Activated CD8-positive, alpha-beta T cell treated with anti-CD3 and anti-CD28 coated beads, Interleukin-2, amount 10 ng/mL, durations not matched to agents 7 days and 5 days (primary cell): Measurements from ENCODE around the gene PHF23. TPM values are rescaled to one million over a fixed set of nuclear protein-coding genes. Genes with fewer than 3 reads are reported as not detected.

Experiments
- ATAC-seq: fragments of 150-1000 bp; cut with Tn5 transposase; one replicate; pipeline ENCODE4 v1.10.0; 2021; ENCODE audit warnings: moderate library complexity
- CTCF ChIA-PET: fragments of 350-600 bp; sonication (Branson Sonifier 250); formaldehyde crosslinking; loops from one replicate; lab custom pipeline; 2021; ENCODE audit warnings: antibody characterized with exemption; lab: Charles Lee
- POLR2A ChIA-PET: fragments of 350-600 bp; sonication (Branson Sonifier 250); formaldehyde crosslinking; loops from one replicate; lab custom pipeline; 2021; ENCODE audit warnings: antibody characterized with exemption; lab: Charles Lee
- DNase-seq: peaks from one replicate; pipeline ENCODE4 v3.0.0-alpha.2; 2020
- H3K27ac Mint-ChIP-seq: one replicate; pipeline ENCODE4 v1.8.0; 2021; ENCODE audit warnings: mild to moderate bottlenecking, mixed read lengths
- H3K27me3 Mint-ChIP-seq: one replicate; pipeline ENCODE4 v1.8.0; 2021; ENCODE audit warnings: low read depth, mixed read lengths
- H3K36me3 Mint-ChIP-seq: one replicate; pipeline ENCODE4 v1.8.0; 2021; ENCODE audit warnings: low read depth, mixed read lengths
- H3K4me1 Mint-ChIP-seq: one replicate; pipeline ENCODE4 v1.8.0; 2021; ENCODE audit warnings: low read depth, mixed read lengths
- H3K4me3 Mint-ChIP-seq: one replicate; pipeline ENCODE4 v1.8.0; 2021; ENCODE audit warnings: mild to moderate bottlenecking, mixed read lengths
- H3K9me3 Mint-ChIP-seq: one replicate; pipeline ENCODE4 v1.8.0; 2022; ENCODE audit warnings: mixed read lengths; ENCODE audit not compliant: insufficient read depth
- total RNA-seq, 2 experiments: library from RNA; stranded (reverse); gene quantifications; one replicate each; pipeline ENCODE4 v1.2.3, GENCODE V29; 2021

The PHF23 gene
- total RNA-seq, 2 experiments from 2014 or later, result 53.6 to 57.9 TPM

DNA sequence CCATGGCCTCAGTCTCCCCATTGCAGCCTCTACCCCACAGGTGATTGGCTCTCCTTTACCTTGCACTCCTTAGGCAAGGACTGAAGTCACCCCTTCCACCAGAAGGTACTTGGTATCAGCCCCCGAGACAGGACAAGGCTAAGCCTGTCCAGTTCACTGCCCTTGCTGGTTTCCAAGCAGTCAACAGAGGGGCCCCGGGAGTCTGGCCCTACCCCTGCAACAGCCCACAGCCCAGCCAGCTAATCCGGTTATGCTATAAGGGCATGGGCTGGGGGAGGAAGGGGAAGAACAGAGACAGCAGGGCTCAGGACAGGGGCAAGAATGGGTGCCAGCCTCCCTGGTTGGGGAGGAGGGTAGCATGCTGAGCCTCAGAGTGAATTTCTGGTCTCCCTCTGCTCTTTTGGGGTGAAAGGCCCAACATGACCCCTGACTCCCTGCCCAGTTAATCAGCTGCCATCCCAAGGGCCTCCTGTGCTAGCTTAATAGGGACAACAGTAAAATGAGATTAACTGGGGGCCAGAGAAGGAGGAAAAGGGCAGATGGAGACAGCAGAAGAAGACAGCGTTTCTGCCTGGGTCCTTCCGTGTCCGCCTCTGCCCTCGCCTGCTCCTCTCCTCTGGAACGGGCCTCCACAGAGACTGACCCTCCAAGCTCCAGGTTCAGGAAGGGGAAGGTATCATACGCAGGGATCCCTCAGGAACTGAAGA is 30.4 kb downstream of the PHF23 start:
- Mint-ChIP-seq H3K9me3 (no peaks in the 10 kb centered on the region), H3K27ac (no peak overlapping the region), H3K4me1 (peaks cover 38% of the 10 kb centered on the region), H3K4me3 (no peak overlapping the region), H3K36me3 (no peaks in the 10 kb centered on the region), H3K27me3 (peaks cover 10% of the 10 kb centered on the region)
- ChIA-PET CTCF (no interaction called here), POLR2A (no interaction called here)
- ATAC-seq (no peak), DNase-seq (no peak)

DNA sequence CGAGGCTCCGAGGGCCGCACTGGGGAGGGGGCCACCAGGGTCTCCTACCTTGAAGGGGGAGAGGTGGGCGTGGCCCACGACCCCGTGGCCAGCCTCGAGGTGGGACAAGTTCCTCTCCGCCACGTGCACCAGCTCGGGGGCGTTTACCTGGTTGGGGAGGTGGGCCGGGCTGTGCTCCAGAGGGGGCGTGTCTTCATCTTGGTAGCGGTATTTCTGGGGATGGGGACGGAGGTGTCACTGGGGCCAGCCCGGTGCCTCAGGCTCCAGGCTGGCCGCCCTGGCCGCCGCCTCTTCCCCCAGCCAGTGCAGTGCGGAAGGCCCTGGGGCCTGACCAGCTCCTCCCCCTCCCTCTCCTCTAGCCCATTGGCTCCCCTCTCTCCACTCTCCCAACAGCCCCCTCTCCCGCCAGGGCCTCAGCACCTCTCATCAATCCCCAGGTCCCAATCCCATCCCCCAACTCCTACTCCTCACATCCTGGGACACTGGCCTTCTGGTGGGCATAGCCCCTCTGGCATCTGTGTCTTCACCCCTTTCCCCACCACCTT is 31.2 kb downstream of the PHF23 start:
- no peak overlapping the region for H3K4me3 Mint-ChIP-seq
- POLR2A ChIA-PET, result no interaction called here
- no peak overlapping the region for H3K27ac Mint-ChIP-seq
- CTCF ChIA-PET, result interaction anchor here (1.0 kb wide), 1 partner anchor 163 kb away, joined by 3 read pairs; no protein-coding TSS in a partner anchor
- no peak for ATAC-seq
- peaks cover 35% of the 10 kb centered on the region for H3K4me1 Mint-ChIP-seq
- H3K36me3 Mint-ChIP-seq, result no peaks in the 10 kb centered on the region
- no peaks in the 10 kb centered on the region for H3K9me3 Mint-ChIP-seq
- DNase-seq, result no peak
- peaks cover 10% of the 10 kb centered on the region for H3K27me3 Mint-ChIP-seq

DNA sequence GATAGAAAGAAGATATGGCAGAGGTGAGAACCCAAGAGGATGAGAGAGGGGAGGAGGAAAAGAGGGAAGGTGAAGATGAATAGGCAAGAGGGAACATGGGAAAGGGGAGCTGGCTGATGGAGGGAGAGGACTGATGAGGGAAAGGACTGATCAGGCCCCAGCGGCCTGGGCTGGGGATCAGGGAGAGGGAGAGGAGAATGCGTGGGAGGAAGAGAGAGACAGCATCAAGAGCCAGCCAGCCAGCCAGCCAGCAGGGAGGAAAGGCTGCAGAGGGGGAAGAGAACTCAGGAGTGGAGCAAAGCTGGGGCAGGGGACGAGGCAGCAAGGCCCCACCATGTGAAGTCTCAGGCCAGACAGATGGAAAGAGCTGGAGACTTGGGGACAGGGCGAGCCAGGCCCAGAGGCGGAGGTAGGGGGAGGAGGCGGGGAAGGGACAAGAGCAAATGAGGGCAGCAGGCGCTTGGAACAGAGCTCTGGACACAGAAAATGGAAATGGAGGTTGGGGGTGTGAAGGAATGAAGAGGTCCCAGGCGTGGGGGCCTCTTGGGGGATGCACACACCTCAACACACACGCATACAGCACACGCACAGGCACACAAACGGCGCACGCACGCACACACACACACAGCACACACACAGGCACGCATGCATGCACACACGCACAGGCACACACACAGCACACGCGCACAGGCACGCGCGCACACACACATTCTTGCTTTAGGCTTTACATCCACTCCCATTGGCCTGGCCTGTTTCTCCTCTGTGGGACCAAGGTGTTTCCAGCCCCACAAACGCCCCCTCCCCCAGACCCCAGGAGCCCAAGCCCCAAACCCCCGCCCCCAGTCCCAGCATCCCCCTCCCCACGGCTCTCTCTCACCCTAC is 31.9 kb downstream of the PHF23 start:
- CTCF ChIA-PET, result interaction anchor here (1.0 kb wide), 1 partner anchor 162 kb away, joined by 3 read pairs; no protein-coding TSS in a partner anchor
- no peaks in the 10 kb centered on the region for H3K9me3 Mint-ChIP-seq
- H3K4me1 Mint-ChIP-seq, result peaks cover 34% of the 10 kb centered on the region
- ATAC-seq (no peak), DNase-seq (no peak)
- H3K4me3 Mint-ChIP-seq, result no peak overlapping the region
- peaks cover 10% of the 10 kb centered on the region for H3K27me3 Mint-ChIP-seq
- H3K27ac Mint-ChIP-seq, result peak overlapping the region; percentile 9
- POLR2A ChIA-PET, result no interaction called here
- peaks cover 2% of the 10 kb centered on the region for H3K36me3 Mint-ChIP-seq

DNA sequence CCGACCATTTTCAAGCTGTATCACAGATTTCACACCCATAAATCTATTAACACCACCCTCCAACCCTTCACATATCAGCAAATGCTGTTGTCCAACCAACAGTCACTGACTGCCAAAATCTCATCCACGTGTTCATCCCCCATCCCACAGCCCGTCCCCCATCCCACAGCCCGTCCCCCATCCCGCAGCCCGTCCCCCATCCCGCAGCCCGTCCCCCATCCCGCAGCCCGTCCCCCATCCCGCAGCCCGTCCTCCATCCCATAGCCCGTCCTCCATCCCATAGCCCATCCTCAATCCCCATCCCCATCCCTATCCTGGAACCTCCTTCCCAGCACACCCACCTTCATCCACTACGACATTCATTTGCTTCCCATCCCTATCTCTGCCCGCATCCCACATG is 33.7 kb downstream of the PHF23 start:
- ChIA-PET POLR2A (interaction anchor here (0.8 kb wide), 1 partner anchor 190 kb away, joined by 3 read pairs; no protein-coding TSS in a partner anchor), CTCF (interaction anchor here (1.5 kb wide), 1 partner anchor 28 kb away, joined by 4 read pairs; no protein-coding TSS in a partner anchor)
- Mint-ChIP-seq H3K27ac (peak overlapping the region; percentile 85), H3K27me3 (peaks cover 5% of the 10 kb centered on the region), H3K9me3 (no peaks in the 10 kb centered on the region), H3K4me3 (peak overlapping the region; percentile 71), H3K36me3 (peaks cover 3% of the 10 kb centered on the region), H3K4me1 (peaks cover 32% of the 10 kb centered on the region)
- ATAC-seq (no peak), DNase-seq (no peak)

DNA sequence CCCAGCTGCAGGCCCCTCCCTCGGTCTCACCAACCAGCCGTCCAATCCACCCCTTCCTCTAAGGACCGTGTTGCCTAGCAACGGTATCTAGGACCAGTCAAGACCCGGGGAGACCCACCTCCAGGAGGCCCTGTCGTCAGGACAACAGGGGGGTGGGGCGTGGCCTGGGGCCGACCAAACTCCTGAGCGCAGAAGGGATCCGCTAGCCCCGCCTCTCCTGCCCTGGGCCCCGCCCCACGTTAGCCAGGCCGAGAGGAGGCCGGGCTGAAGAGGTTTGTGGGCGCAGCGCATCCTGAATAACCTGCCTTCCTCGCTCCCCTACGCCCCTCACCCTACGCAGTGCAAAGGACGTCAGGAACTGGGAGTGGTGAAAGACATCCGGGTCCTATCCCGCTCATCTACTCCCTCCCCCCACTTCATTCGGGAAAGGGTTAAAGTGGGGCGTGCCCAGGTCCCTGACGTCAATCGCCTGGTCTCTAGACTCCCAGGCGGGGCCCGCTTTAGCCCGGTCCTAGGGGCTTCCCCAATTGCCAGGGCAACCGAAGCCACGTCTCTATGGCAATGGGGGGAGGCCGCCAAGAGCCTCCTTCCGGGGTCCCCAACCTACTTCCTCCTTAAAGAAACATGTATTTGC is 34.3 kb downstream of the PHF23 start:
- no peaks in the 10 kb centered on the region for H3K9me3 Mint-ChIP-seq
- peak overlapping the region; percentile 71 for H3K4me3 Mint-ChIP-seq
- H3K27ac Mint-ChIP-seq, result peak overlapping the region; percentile 85
- peaks cover 3% of the 10 kb centered on the region for H3K36me3 Mint-ChIP-seq
- DNase-seq (peak; percentile 96), ATAC-seq (peak; percentile 86)
- ChIA-PET CTCF (interaction anchor here (0.9 to 1.5 kb wide), 2 partner anchors 27 to 159 kb away, joined by 3 to 4 read pairs; no protein-coding TSS in a partner anchor), POLR2A (no interaction called here)
- H3K4me1 Mint-ChIP-seq, result peaks cover 32% of the 10 kb centered on the region
- peaks cover under 1% of the 10 kb centered on the region for H3K27me3 Mint-ChIP-seq

DNA sequence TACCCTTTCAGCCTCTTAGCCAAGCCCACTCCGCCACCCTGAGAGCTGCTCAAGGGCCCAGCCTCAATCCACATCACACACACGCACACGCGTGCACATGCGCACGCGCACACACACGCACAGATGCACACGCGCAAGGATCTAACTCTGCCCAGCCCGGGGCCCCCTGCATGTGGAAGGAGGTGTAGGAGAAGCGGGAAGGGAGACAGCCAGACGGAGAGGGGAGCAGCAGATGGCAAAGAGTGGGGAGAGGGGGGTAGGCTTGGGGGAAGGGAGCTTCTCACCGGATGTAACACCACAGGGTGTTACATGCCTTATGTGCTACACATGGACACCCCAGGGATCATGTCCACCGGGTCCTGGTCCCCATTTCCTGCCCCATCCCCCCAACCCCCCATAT is 34.9 kb downstream of the PHF23 start:
- POLR2A ChIA-PET, result interaction anchor here (0.6 kb wide), 1 partner anchor 32 kb away, joined by 3 read pairs; no protein-coding TSS in a partner anchor

DNA sequence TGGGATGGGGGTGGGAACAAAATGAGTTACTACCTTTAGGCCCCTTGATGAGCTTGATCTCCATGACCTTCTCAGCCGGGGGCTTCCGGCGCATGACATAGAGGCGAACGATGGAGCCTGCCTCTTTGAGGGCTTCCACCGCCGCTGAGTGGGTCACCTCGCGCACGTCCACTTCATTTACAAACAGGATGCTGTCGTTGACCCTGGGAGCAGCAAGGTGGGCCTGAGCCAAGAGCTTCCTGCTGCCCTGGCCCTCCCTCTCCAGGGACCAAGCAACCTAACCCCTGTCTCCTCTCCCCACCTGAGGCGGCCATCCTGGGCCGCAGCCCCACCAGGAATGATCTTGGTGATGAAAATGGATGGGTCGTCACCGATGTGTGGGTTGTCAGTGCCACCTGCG is 35.9 kb downstream of the PHF23 start:
- ChIA-PET POLR2A (no interaction called here), CTCF (interaction anchor here (0.7 to 1.1 kb wide), 3 partner anchors 12 to 26 kb away, joined by 3 read pairs; partner anchors contain the start of genes ACADVL and DLG4)
- no peaks in the 10 kb centered on the region for H3K9me3 Mint-ChIP-seq
- peaks cover 32% of the 10 kb centered on the region for H3K4me1 Mint-ChIP-seq
- no peak for DNase-seq
- peak overlapping the region; percentile 85 for H3K27ac Mint-ChIP-seq
- no peak for ATAC-seq
- H3K4me3 Mint-ChIP-seq, result peak overlapping the region; percentile 17
- no peaks in the 10 kb centered on the region for H3K27me3 Mint-ChIP-seq
- H3K36me3 Mint-ChIP-seq, result peaks cover 3% of the 10 kb centered on the region

More for the DNA sequence above, 34.9 kb downstream of the PHF23 start:
- Mint-ChIP-seq H3K36me3 (peaks cover 3% of the 10 kb centered on the region), H3K27ac (peak overlapping the region; percentile 85), H3K4me3 (peak overlapping the region; percentile 71), H3K27me3 (no peaks in the 10 kb centered on the region), H3K4me1 (peaks cover 32% of the 10 kb centered on the region), H3K9me3 (no peaks in the 10 kb centered on the region)
- CTCF ChIA-PET, result interaction anchor here (0.9 to 1.5 kb wide), 2 partner anchors 27 to 159 kb away, joined by 3 to 4 read pairs; no protein-coding TSS in a partner anchor
- no peak for DNase-seq
- no peak for ATAC-seq

DNA sequence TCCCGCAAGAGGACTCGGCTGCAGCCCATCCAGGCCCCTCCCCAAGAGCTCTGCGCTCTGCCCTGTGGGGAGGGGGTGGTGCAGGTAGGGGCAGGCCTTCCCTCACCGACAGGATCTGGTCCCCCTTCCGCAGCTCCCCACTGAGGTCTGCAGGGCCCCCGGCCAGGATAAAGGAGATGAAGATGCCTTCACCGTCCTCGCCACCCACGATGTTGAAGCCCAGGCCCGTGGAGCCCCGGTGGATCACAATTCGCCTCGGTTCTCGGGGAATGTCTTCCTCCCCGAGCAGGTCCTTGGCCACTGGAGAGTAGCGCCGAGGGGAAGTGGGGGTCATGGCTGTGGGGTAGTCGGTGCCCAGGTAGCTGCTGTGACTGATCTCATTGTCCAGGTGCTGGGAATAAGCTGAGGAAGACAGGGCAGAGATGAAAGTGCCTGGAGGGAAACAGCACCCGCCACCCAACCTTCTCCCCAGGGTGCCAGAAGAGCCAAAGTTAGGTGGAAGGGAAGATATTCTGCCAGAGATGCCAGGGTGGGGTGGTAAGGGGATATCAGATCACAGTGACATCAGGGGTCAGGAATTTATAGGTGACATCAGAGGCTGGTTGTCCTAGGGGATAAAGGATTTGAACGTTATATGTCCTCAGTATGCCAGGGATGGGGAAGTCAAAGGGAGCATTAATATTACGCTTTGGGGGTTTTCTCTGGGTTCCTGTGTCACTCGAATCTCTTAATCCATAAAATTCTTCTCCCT is 42.4 kb downstream of the PHF23 start:
- ChIA-PET CTCF (no interaction called here), POLR2A (no interaction called here)
- ATAC-seq (no peak), DNase-seq (no peak)
- H3K9me3 Mint-ChIP-seq, result no peaks in the 10 kb centered on the region
- H3K4me3 Mint-ChIP-seq, result no peak overlapping the region
- H3K27me3 Mint-ChIP-seq, result no peaks in the 10 kb centered on the region
- H3K36me3 Mint-ChIP-seq, result no peaks in the 10 kb centered on the region
- H3K4me1 Mint-ChIP-seq, result no peaks in the 10 kb centered on the region
- no peak overlapping the region for H3K27ac Mint-ChIP-seq

DNA sequence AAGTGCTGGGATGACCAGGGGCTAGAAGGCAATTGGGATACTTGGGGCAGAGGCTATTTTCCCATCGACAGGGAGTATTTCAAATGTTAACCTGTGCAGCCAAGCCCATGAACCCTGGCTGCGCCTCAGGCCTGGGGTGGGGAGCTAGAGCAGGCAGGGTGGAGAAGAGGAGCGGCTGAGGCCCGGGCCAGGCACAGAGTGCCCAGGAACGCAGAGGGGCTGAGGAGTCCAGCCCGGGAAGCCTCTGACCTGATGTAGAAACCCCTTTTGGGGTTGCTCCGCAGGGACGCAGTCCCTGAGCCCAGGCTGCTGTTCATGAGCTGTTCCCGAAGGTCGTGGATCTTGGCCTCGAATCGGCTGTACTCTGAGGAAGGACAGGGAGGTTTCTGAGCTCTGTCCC is 43.3 kb downstream of the PHF23 start:
- no peaks in the 10 kb centered on the region for H3K27me3 Mint-ChIP-seq
- H3K9me3 Mint-ChIP-seq, result no peaks in the 10 kb centered on the region
- H3K4me1 Mint-ChIP-seq, result no peaks in the 10 kb centered on the region
- ATAC-seq, result no peak
- CTCF ChIA-PET, result no interaction called here
- H3K4me3 Mint-ChIP-seq, result no peak overlapping the region
- no peak for DNase-seq
- H3K27ac Mint-ChIP-seq, result no peak overlapping the region
- no peaks in the 10 kb centered on the region for H3K36me3 Mint-ChIP-seq
- POLR2A ChIA-PET, result no interaction called here

DNA sequence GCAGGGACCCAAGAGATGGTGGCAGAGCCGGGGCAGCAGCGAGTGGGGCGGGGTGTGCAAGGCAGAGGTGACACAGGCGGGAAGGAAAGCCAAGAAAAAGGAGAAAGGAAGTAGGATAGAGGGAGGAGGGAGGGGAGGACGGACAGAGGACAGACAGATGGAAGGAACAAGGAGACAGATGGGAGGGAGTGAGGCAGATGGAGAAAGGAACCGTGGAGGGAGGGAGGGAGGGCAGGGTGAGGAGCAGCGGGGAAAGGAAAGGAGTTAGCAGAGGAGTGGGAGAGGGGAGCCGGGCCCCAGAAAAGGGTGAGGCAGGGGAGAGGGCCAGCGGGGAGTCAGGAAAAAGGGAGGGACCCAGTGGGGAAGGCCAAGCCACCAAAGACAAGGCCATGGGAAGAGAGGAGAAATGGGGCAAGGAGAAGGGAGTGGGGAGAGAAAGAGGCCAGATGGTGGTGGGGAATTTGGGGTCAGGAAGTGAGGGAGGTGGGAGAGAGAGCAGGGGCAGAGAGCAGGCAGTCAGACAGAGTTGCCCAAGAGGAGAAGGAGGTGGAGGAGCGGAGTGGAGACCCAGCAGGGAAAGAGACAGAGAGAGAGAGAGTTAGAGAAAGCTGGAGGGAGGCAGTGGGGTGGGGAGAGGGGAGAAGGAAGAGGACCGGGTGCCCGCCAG is 46.9 kb downstream of the PHF23 start:
- Mint-ChIP-seq H3K4me1 (no peaks in the 10 kb centered on the region), H3K36me3 (no peaks in the 10 kb centered on the region), H3K9me3 (no peaks in the 10 kb centered on the region), H3K4me3 (no peak overlapping the region), H3K27me3 (no peaks in the 10 kb centered on the region), H3K27ac (no peak overlapping the region)
- ATAC-seq (no peak), DNase-seq (no peak)
- ChIA-PET CTCF (no interaction called here), POLR2A (no interaction called here)
